ENCODE results near the gene PARP15.

The PARP15 gene

GRCh38 chr3:122590610-122591009, 13.2 kb downstream of the PARP15 start:
- H3K4me3 ChIP-seq (ENCODE audit: low read depth, low read length) = no peak overlapping the region
- H3K27ac ChIP-seq (ENCODE audit: low read depth, low read length) = no peak overlapping the region
- no peaks in the 10 kb centered on the region for H3K36me3 ChIP-seq (ENCODE audit: control insufficient read depth, insufficient read depth, low read length)
- no peak overlapping the region for H3K9ac ChIP-seq (ENCODE audit: low read depth, low read length)
- H3K4me1 ChIP-seq (ENCODE audit: control insufficient read depth, insufficient read depth, low read length) = no peaks in the 10 kb centered on the region; the same call in none of the 2 replicates
- no peaks in the 10 kb centered on the region for H3K9me3 ChIP-seq (ENCODE audit: control insufficient read depth, insufficient read depth, low read length)
- H3K27me3 ChIP-seq (ENCODE audit: control insufficient read depth, insufficient read depth, low read length) = no peaks in the 10 kb centered on the region

GRCh38 chr3:122594025-122594424, 16.6 kb downstream of the PARP15 start:
- Histone ChIP-seq H3K27me3 (ENCODE audit: control insufficient read depth, insufficient read depth, low read length) (no peaks in the 10 kb centered on the region), H3K4me1 (ENCODE audit: control insufficient read depth, insufficient read depth, low read length) (no peaks in the 10 kb centered on the region; the same call in none of the 2 replicates), H3K4me3 (ENCODE audit: low read depth, low read length) (no peak overlapping the region), H3K36me3 (ENCODE audit: control insufficient read depth, insufficient read depth, low read length) (no peaks in the 10 kb centered on the region), H3K9ac (ENCODE audit: low read depth, low read length) (no peak overlapping the region), H3K9me3 (ENCODE audit: control insufficient read depth, insufficient read depth, low read length) (no peaks in the 10 kb centered on the region), H3K27ac (ENCODE audit: low read depth, low read length) (no peak overlapping the region)

- Histone ChIP-seq H3K27me3 (ENCODE audit: control insufficient read depth, insufficient read depth, low read length) (no peaks in the 10 kb centered on the region), H3K27ac (ENCODE audit: low read depth, low read length) (no peak overlapping the region), H3K4me1 (ENCODE audit: control insufficient read depth, insufficient read depth, low read length) (no peaks in the 10 kb centered on the region), H3K4me3 (ENCODE audit: low read depth, low read length) (no peak overlapping the region), H3K9ac (ENCODE audit: low read depth, low read length) (no peak overlapping the region), H3K36me3 (ENCODE audit: control insufficient read depth, insufficient read depth, low read length) (no peaks in the 10 kb centered on the region), H3K9me3 (ENCODE audit: control insufficient read depth, insufficient read depth, low read length) (no peaks in the 10 kb centered on the region)
Observed at GRCh38 chr3:122598151-122598550, 20.7 kb downstream of the PARP15 start.

GRCh38 chr3:122598556-122598955, 21.1 kb downstream of the PARP15 start:
- no peak overlapping the region for H3K4me3 ChIP-seq (ENCODE audit: low read depth, low read length)
- H3K9ac ChIP-seq (ENCODE audit: low read depth, low read length) = no peak overlapping the region
- H3K36me3 ChIP-seq (ENCODE audit: control insufficient read depth, insufficient read depth, low read length) = no peaks in the 10 kb centered on the region
- no peak overlapping the region for H3K27ac ChIP-seq (ENCODE audit: low read depth, low read length)
- H3K27me3 ChIP-seq (ENCODE audit: control insufficient read depth, insufficient read depth, low read length) = no peaks in the 10 kb centered on the region
- no peaks in the 10 kb centered on the region for H3K9me3 ChIP-seq (ENCODE audit: control insufficient read depth, insufficient read depth, low read length)
- H3K4me1 ChIP-seq (ENCODE audit: control insufficient read depth, insufficient read depth, low read length) = no peaks in the 10 kb centered on the region

- Histone ChIP-seq H3K27ac (ENCODE audit: low read depth, low read length) (no peak overlapping the region), H3K4me3 (ENCODE audit: low read depth, low read length) (no peak overlapping the region), H3K9ac (ENCODE audit: low read depth, low read length) (no peak overlapping the region), H3K36me3 (ENCODE audit: control insufficient read depth, insufficient read depth, low read length) (no peaks in the 10 kb centered on the region), H3K9me3 (ENCODE audit: control insufficient read depth, insufficient read depth, low read length) (no peaks in the 10 kb centered on the region), H3K4me1 (ENCODE audit: control insufficient read depth, insufficient read depth, low read length) (no peaks in the 10 kb centered on the region), H3K27me3 (ENCODE audit: control insufficient read depth, insufficient read depth, low read length) (no peaks in the 10 kb centered on the region)
Observed at GRCh38 chr3:122602011-122602710, 24.7 kb downstream of the PARP15 start.

GRCh38 chr3:122603056-122603455, 25.6 kb downstream of the PARP15 start:
- H3K9ac ChIP-seq (ENCODE audit: low read depth, low read length) = no peak overlapping the region
- no peak overlapping the region for H3K4me3 ChIP-seq (ENCODE audit: low read depth, low read length)
- H3K9me3 ChIP-seq (ENCODE audit: control insufficient read depth, insufficient read depth, low read length) = no peaks in the 10 kb centered on the region
- no peaks in the 10 kb centered on the region for H3K36me3 ChIP-seq (ENCODE audit: control insufficient read depth, insufficient read depth, low read length)
- H3K4me1 ChIP-seq (ENCODE audit: control insufficient read depth, insufficient read depth, low read length) = no peaks in the 10 kb centered on the region
- no peaks in the 10 kb centered on the region for H3K27me3 ChIP-seq (ENCODE audit: control insufficient read depth, insufficient read depth, low read length)
- H3K27ac ChIP-seq (ENCODE audit: low read depth, low read length) = no peak overlapping the region

GRCh38 chr3:122606330-122606729, 28.9 kb downstream of the PARP15 start:
- Histone ChIP-seq H3K9ac (ENCODE audit: low read depth, low read length) (no peak overlapping the region), H3K36me3 (ENCODE audit: control insufficient read depth, insufficient read depth, low read length) (no peaks in the 10 kb centered on the region), H3K27ac (ENCODE audit: low read depth, low read length) (no peak overlapping the region), H3K9me3 (ENCODE audit: control insufficient read depth, insufficient read depth, low read length) (no peaks in the 10 kb centered on the region), H3K4me1 (ENCODE audit: control insufficient read depth, insufficient read depth, low read length) (no peaks in the 10 kb centered on the region), H3K4me3 (ENCODE audit: low read depth, low read length) (no peak overlapping the region), H3K27me3 (ENCODE audit: control insufficient read depth, insufficient read depth, low read length) (no peaks in the 10 kb centered on the region)

GRCh38 chr3:122608916-122609315, 31.5 kb downstream of the PARP15 start:
- Histone ChIP-seq H3K9me3 (ENCODE audit: control insufficient read depth, insufficient read depth, low read length) (no peaks in the 10 kb centered on the region), H3K9ac (ENCODE audit: low read depth, low read length) (no peak overlapping the region), H3K27ac (ENCODE audit: low read depth, low read length) (no peak overlapping the region), H3K4me3 (ENCODE audit: low read depth, low read length) (no peak overlapping the region), H3K4me1 (ENCODE audit: control insufficient read depth, insufficient read depth, low read length) (no peaks in the 10 kb centered on the region), H3K36me3 (ENCODE audit: control insufficient read depth, insufficient read depth, low read length) (no peaks in the 10 kb centered on the region), H3K27me3 (ENCODE audit: control insufficient read depth, insufficient read depth, low read length) (no peaks in the 10 kb centered on the region)

- Histone ChIP-seq H3K27ac (ENCODE audit: low read depth, low read length) (no peak overlapping the region), H3K36me3 (ENCODE audit: control insufficient read depth, insufficient read depth, low read length) (no peaks in the 10 kb centered on the region), H3K9me3 (ENCODE audit: control insufficient read depth, insufficient read depth, low read length) (no peaks in the 10 kb centered on the region), H3K4me1 (ENCODE audit: control insufficient read depth, insufficient read depth, low read length) (0 out of 2 replicates have a peak, but pooled peaks cover under 1% of the 10 kb centered on the region), H3K27me3 (ENCODE audit: control insufficient read depth, insufficient read depth, low read length) (no peaks in the 10 kb centered on the region), H3K4me3 (ENCODE audit: low read depth, low read length) (no peak overlapping the region), H3K9ac (ENCODE audit: low read depth, low read length) (no peak overlapping the region)
Observed at GRCh38 chr3:122609798-122610559, 32.5 kb downstream of the PARP15 start.

- Histone ChIP-seq H3K27ac (ENCODE audit: low read depth, low read length) (no peak overlapping the region), H3K9me3 (ENCODE audit: control insufficient read depth, insufficient read depth, low read length) (no peaks in the 10 kb centered on the region), H3K4me3 (ENCODE audit: low read depth, low read length) (no peak overlapping the region), H3K9ac (ENCODE audit: low read depth, low read length) (no peak overlapping the region), H3K36me3 (ENCODE audit: control insufficient read depth, insufficient read depth, low read length) (no peaks in the 10 kb centered on the region), H3K27me3 (ENCODE audit: control insufficient read depth, insufficient read depth, low read length) (no peaks in the 10 kb centered on the region), H3K4me1 (ENCODE audit: control insufficient read depth, insufficient read depth, low read length) (peaks cover 8% of the 10 kb centered on the region; the same call in 1 of the 2 replicates)
Observed at GRCh38 chr3:122612696-122613095, 35.2 kb downstream of the PARP15 start.

- H3K4me3 ChIP-seq (ENCODE audit: low read depth, low read length) = no peak overlapping the region
- no peaks in the 10 kb centered on the region for H3K9me3 ChIP-seq (ENCODE audit: control insufficient read depth, insufficient read depth, low read length)
- H3K36me3 ChIP-seq (ENCODE audit: control insufficient read depth, insufficient read depth, low read length) = no peaks in the 10 kb centered on the region
- peaks cover 8% of the 10 kb centered on the region; the same call in 1 of the 2 replicates for H3K4me1 ChIP-seq (ENCODE audit: control insufficient read depth, insufficient read depth, low read length)
- no peaks in the 10 kb centered on the region for H3K27me3 ChIP-seq (ENCODE audit: control insufficient read depth, insufficient read depth, low read length)
- H3K27ac ChIP-seq (ENCODE audit: low read depth, low read length) = no peak overlapping the region
- H3K9ac ChIP-seq (ENCODE audit: low read depth, low read length) = no peak overlapping the region
Observed at GRCh38 chr3:122615303-122615702, 37.9 kb downstream of the PARP15 start.
